ENCODE measurements around the gene PDE1C.
A peak's percentile ranks its signal among the peaks of the same experiment; 100 is the strongest.

The PDE1C gene

DNA sequence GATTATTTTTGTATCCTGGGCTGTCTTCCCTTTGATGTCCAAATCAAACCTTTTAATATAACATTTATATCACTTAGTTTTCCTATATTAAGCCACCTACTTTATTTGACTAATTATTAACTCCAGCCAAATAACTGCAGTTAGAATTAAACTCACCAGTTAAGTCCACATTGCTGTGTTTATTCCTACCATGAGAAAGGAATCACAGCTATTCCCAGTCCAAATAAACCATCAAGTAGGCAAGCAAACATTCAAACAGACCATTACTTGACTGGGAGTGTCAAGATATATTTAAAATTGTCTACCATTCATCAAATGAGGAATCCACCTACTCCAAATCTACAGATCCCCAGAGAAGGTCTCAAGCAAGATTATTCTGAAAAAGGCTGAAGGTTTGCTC lies 22.4 kb downstream of the PDE1C start:
- DNase-seq (ENCODE audit: low read depth): no peak
- H3K4me3 ChIP-seq (ENCODE audit: low read length): no peak overlapping the region
- no peak for TF ChIP-seq CTCF (IDR thresholded peaks at IDR 0.05; ENCODE audit: insufficient read depth, low read depth, low read length, missing control alignments)

GRCh38 chr7:32047075-32047474 lies 23.1 kb downstream of the PDE1C start:
- H3K4me3 ChIP-seq (ENCODE audit: low read length): no peak overlapping the region
- DNase-seq (ENCODE audit: low read depth): no peak
- TF ChIP-seq CTCF (IDR thresholded peaks at IDR 0.05; ENCODE audit: insufficient read depth, low read depth, low read length, missing control alignments): no peak

DNA sequence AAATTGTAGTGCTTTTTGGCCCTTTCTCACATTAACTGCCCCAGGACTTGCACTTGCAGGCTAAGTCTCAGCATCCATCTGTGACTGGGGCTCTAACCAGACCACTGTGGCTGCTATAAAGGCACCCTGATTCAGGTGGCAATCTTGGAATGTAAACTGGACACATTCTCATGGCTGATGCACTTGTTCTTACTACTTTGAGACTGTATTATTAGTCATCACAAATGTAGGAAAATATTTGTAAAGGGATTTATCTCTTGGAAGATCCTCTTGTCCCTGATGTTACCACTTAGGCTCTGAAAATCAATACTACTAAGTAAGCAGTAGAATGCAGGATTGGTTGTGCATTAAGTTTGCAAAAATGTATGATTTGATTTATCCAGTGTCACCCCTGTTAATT lies 25.0 kb downstream of the PDE1C start:
- no peak for TF ChIP-seq CTCF (IDR thresholded peaks at IDR 0.05; ENCODE audit: insufficient read depth, low read depth, low read length, missing control alignments)
- no peak overlapping the region for H3K4me3 ChIP-seq (ENCODE audit: low read length)
- no peak for DNase-seq (ENCODE audit: low read depth)

GRCh38 chr7:32044739-32045138 lies 25.5 kb downstream of the PDE1C start:
- no peak for TF ChIP-seq CTCF (IDR thresholded peaks at IDR 0.05; ENCODE audit: insufficient read depth, low read depth, low read length, missing control alignments)
- no peak for DNase-seq (ENCODE audit: low read depth)
- H3K4me3 ChIP-seq (ENCODE audit: low read length): no peak overlapping the region

- no peak for TF ChIP-seq CTCF (IDR thresholded peaks at IDR 0.05; ENCODE audit: insufficient read depth, low read depth, low read length, missing control alignments)
- DNase-seq (ENCODE audit: low read depth): no peak
- no peak overlapping the region for H3K4me3 ChIP-seq (ENCODE audit: low read length)
These were observed 26.5 kb downstream of the PDE1C start for GRCh38 chr7:32043688-32044087.

DNA sequence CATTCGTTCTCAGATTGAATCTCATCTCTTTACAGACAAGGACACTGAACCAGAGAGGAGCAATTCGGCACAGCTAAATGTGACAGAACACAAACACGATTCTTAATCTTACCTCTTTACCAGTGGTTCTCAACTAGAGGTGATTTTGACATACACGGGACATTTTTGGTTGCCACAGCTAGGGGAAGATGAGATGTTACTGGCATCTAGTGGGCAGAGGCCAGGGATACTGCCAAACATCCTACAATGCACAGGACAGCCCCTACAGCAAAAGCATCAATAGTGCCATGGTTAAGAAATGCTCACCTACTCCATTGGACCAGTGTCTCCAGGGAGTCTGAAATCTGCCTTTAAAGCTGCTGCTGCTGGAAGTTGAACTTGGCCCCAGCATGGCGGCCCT lies 27.3 kb downstream of the PDE1C start:
- DNase-seq (ENCODE audit: low read depth): no peak
- H3K4me3 ChIP-seq (ENCODE audit: low read length): no peak overlapping the region
- TF ChIP-seq CTCF (IDR thresholded peaks at IDR 0.05; ENCODE audit: insufficient read depth, low read depth, low read length, missing control alignments): no peak

GRCh38 chr7:32039000-32039756 lies 31.0 kb downstream of the PDE1C start:
- no peak overlapping the region for H3K4me3 ChIP-seq (ENCODE audit: low read length)
- DNase-seq (ENCODE audit: low read depth): peak; percentile 11
- TF ChIP-seq CTCF (IDR thresholded peaks at IDR 0.05; ENCODE audit: insufficient read depth, low read depth, low read length, missing control alignments): peak; percentile 11
